ENCODE measurements around the gene MFN2. TPM values are rescaled to one million over a fixed set of nuclear protein-coding genes. Genes with fewer than 3 reads are reported as not detected.

The MFN2 gene
- total and polyA plus RNA-seq, 4 donors: 26.7 to 70.8 (median 39.9) TPM

GRCh38 chr1:11951901-11952300, 28.3 kb upstream of the MFN2 start:
- Histone ChIP-seq H3K4me1 (ENCODE audit: control insufficient read depth in 5 of 5, insufficient read depth in 5 of 5, low read length in 5 of 5) (no peaks in the 10 kb centered on the region), H3K4me3 (no peak overlapping the region), H3K27ac (ENCODE audit: low read depth in 1 of 2, low read length in 1 of 2) (no peak overlapping the region), H3K36me3 (ENCODE audit: control insufficient read depth in 4 of 4, insufficient read depth in 4 of 4, low read length in 4 of 4) (peaks cover 0 to 38% (median 23%) of the 10 kb centered on the region in 4 donors), H3K27me3 (ENCODE audit: control insufficient read depth in 3 of 3, insufficient read depth in 3 of 3, low read length in 2 of 3) (no peaks in the 10 kb centered on the region), H3K9me3 (ENCODE audit: control insufficient read depth in 4 of 4, insufficient read depth in 3 of 4, low read length in 3 of 4) (no peaks in the 10 kb centered on the region), H3K9ac (ENCODE audit: insufficient read depth in 1 of 2, low read length in 2 of 2) (no peak overlapping the region)
- WGBS, 2 donors: 93 to 98% methylated on average over 2 of the region's 2 CpGs
- DNase-seq (no peak), ATAC-seq (ENCODE audit: insufficient read depth, low FRiP score) (no peak)
- TF ChIP-seq CTCF (IDR thresholded peaks at IDR 0.05; ENCODE audit: control extremely low read depth, extremely low read depth): no peak

GRCh38 chr1:11952455-11953109, 27.7 kb upstream of the MFN2 start:
- Histone ChIP-seq H3K9me3 (ENCODE audit: control insufficient read depth in 4 of 4, insufficient read depth in 3 of 4, low read length in 3 of 4) (no peaks in the 10 kb centered on the region), H3K27ac (ENCODE audit: low read depth in 1 of 2, low read length in 1 of 2) (no peak overlapping the region), H3K27me3 (ENCODE audit: control insufficient read depth in 3 of 3, insufficient read depth in 3 of 3, low read length in 2 of 3) (no peaks in the 10 kb centered on the region), H3K4me1 (ENCODE audit: control insufficient read depth in 5 of 5, insufficient read depth in 5 of 5, low read length in 5 of 5) (no peaks in the 10 kb centered on the region), H3K4me3 (no peak overlapping the region), H3K36me3 (ENCODE audit: control insufficient read depth in 4 of 4, insufficient read depth in 4 of 4, low read length in 4 of 4) (peaks cover 0 to 45% (median 26%) of the 10 kb centered on the region in 4 donors), H3K9ac (ENCODE audit: insufficient read depth in 1 of 2, low read length in 2 of 2) (no peak overlapping the region)
- DNase-seq (no peak), ATAC-seq (ENCODE audit: insufficient read depth, low FRiP score) (no peak)
- WGBS, 2 donors: 84 to 88% methylated on average over 11 of the region's 11 CpGs
- no peak for TF ChIP-seq CTCF (IDR thresholded peaks at IDR 0.05; ENCODE audit: control extremely low read depth, extremely low read depth)

- Histone ChIP-seq H3K27me3 (ENCODE audit: control insufficient read depth in 3 of 3, insufficient read depth in 3 of 3, low read length in 2 of 3) (no peaks in the 10 kb centered on the region), H3K36me3 (ENCODE audit: control insufficient read depth in 4 of 4, insufficient read depth in 4 of 4, low read length in 4 of 4) (peaks cover 0 to 55% (median 29%) of the 10 kb centered on the region in 4 donors), H3K9me3 (ENCODE audit: control insufficient read depth in 4 of 4, insufficient read depth in 3 of 4, low read length in 3 of 4) (no peaks in the 10 kb centered on the region), H3K4me1 (ENCODE audit: control insufficient read depth in 5 of 5, insufficient read depth in 5 of 5, low read length in 5 of 5) (no peaks in the 10 kb centered on the region), H3K9ac (ENCODE audit: insufficient read depth in 1 of 2, low read length in 2 of 2) (no peak overlapping the region), H3K4me3 (no peak overlapping the region), H3K27ac (ENCODE audit: low read depth in 1 of 2, low read length in 1 of 2) (no peak overlapping the region)
- TF ChIP-seq CTCF (IDR thresholded peaks at IDR 0.05; ENCODE audit: control extremely low read depth, extremely low read depth): no peak
- no peak for ATAC-seq (ENCODE audit: insufficient read depth, low FRiP score)
- 53 to 90% methylated on average over 6 of the region's 6 CpGs for WGBS, 2 donors
- DNase-seq: no peak
Observed at GRCh38 chr1:11955221-11955620, 25.0 kb upstream of the MFN2 start.

- H3K9me3 ChIP-seq (ENCODE audit: control insufficient read depth in 4 of 4, insufficient read depth in 3 of 4, low read length in 3 of 4): no peaks in the 10 kb centered on the region
Observed at GRCh38 chr1:11957398-11957797, 22.8 kb upstream of the MFN2 start.

More at GRCh38 chr1:11957398-11957797, 22.8 kb upstream of the MFN2 start:
- no peak for TF ChIP-seq CTCF (IDR thresholded peaks at IDR 0.05; ENCODE audit: control extremely low read depth, extremely low read depth)
- H3K36me3 ChIP-seq (ENCODE audit: control insufficient read depth in 4 of 4, insufficient read depth in 4 of 4, low read length in 4 of 4): peaks cover 7 to 50% (median 24%) of the 10 kb centered on the region in 4 donors
- no peak overlapping the region for H3K4me3 ChIP-seq
- no peaks in the 10 kb centered on the region for H3K27me3 ChIP-seq (ENCODE audit: control insufficient read depth in 3 of 3, insufficient read depth in 3 of 3, low read length in 2 of 3)
- WGBS, 2 donors: 85 to 93% methylated on average over 5 of the region's 5 CpGs
- H3K9ac ChIP-seq (ENCODE audit: insufficient read depth in 1 of 2, low read length in 2 of 2): no peak overlapping the region
- H3K4me1 ChIP-seq (ENCODE audit: control insufficient read depth in 5 of 5, insufficient read depth in 5 of 5, low read length in 5 of 5): no peaks in the 10 kb centered on the region
- no peak for DNase-seq
- ATAC-seq (ENCODE audit: insufficient read depth, low FRiP score): no peak
- no peak overlapping the region for H3K27ac ChIP-seq (ENCODE audit: low read depth in 1 of 2, low read length in 1 of 2)
